Vagina (tissue), 2 donors: ENCODE measurements around the gene DNM3. TPM values are rescaled to one million over a fixed set of nuclear protein-coding genes. Genes with fewer than 3 reads are reported as not detected.

Source experiments
- DNase-seq, 2 donors: peaks; one replicate each; pipeline ENCODE4 v3.0.0-alpha.2; 2017; ENCODE audit errors: extremely low spot score in 2 of 2
- H3K27ac ChIP-seq: fragments of 200-600 bp; sonication (generic); one replicate; pipeline ENCODE4 v1.5.1; 2019
- H3K27me3 ChIP-seq: fragments of 200-600 bp; sonication (generic); one replicate; pipeline ENCODE4 v1.5.1; 2019
- H3K36me3 ChIP-seq, 2 donors: fragments of 200-600 bp; sonication (generic); one replicate each; pipeline ENCODE4 v1.5.1; 2017 to 2019
- H3K4me1 ChIP-seq: fragments of 200-600 bp; sonication (generic); one replicate; pipeline ENCODE4 v1.5.1; 2019
- H3K4me3 ChIP-seq, 2 donors: fragments of 200-600 bp; sonication (generic); 1 replicate in 1 of 2; 2 replicates in 1 of 2; pipeline ENCODE4 v1.5.1; 2016 to 2019
- H3K9me3 ChIP-seq: fragments of 200-600 bp; sonication (generic); one replicate; pipeline ENCODE4 v1.5.1; 2019
- CTCF ChIP-seq, 3 experiments: fragments of 450-650 bp in 2 of 3; fragments of 200-600 bp in 1 of 3; sonication (generic) in 1 of 3; IDR thresholded peaks; one replicate each; pipeline ENCODE4 v1.5.1; 2017 to 2019; ENCODE audit warnings: antibody characterized with exemption in 3 of 3, mild to moderate bottlenecking in 2 of 3, moderate library complexity in 2 of 3
- POLR2A ChIP-seq, 2 donors: fragments of 450-650 bp; IDR thresholded peaks; one replicate each; pipeline ENCODE4 v1.6.1; 2017; ENCODE audit warnings: antibody characterized with exemption in 2 of 2, mild to moderate bottlenecking in 2 of 2, moderate library complexity in 2 of 2
- POLR2AphosphoS5 ChIP-seq, 2 donors: sonication (generic); formaldehyde crosslinking; IDR thresholded peaks; one replicate each; pipeline ENCODE4 v1.9.0; 2017; ENCODE audit warnings: antibody characterized with exemption in 2 of 2, mild to moderate bottlenecking in 2 of 2, low read depth in 1 of 2; ENCODE audit not compliant: insufficient read depth in 1 of 2
- intact Hi-C: fragments of 100-400 bp; cut with DNase I; formaldehyde crosslinking; loops from one replicate; pipeline ENCODE4 v1.15.1; 2023
- total RNA-seq: library from RNA; depleted of rRNA; stranded (reverse); fragments of >200 nt; gene quantifications from one replicate; pipeline ENCODE4 v1.2.3, GENCODE V29; 2016

The DNM3 gene
- total RNA-seq, 1 donor from 2014 or later = 15.5 TPM

GRCh38 chr1:171935086-171935485 is 93.8 kb downstream of the DNM3 start:
- intact Hi-C loops = no loop called here
- TF ChIP-seq POLR2AphosphoS5 (IDR thresholded peaks at IDR 0.05; ENCODE audit: insufficient read depth in 1 of 2, low read depth in 1 of 2) (no peak), CTCF (IDR thresholded peaks at IDR 0.05) (no peak)

GRCh38 chr1:171935664-171936063 is 94.4 kb downstream of the DNM3 start:
- intact Hi-C loops = no loop called here
- Histone ChIP-seq H3K36me3 (no peaks in the 10 kb centered on the region), H3K4me1 (no peaks in the 10 kb centered on the region), H3K9me3 (no peaks in the 10 kb centered on the region), H3K4me3 (no peak overlapping the region), H3K27ac (no peak overlapping the region), H3K27me3 (no peaks in the 10 kb centered on the region)
- no peak for DNase-seq
- TF ChIP-seq POLR2AphosphoS5 (IDR thresholded peaks at IDR 0.05; ENCODE audit: insufficient read depth in 1 of 2, low read depth in 1 of 2) = no peak
- TF ChIP-seq CTCF (IDR thresholded peaks at IDR 0.05) = no peak
- no peak for TF ChIP-seq POLR2A (IDR thresholded peaks at IDR 0.05)

More at GRCh38 chr1:171935086-171935485, 93.8 kb downstream of the DNM3 start:
- no peak for DNase-seq
- no peaks in the 10 kb centered on the region for H3K27me3 ChIP-seq
- H3K4me3 ChIP-seq = no peak overlapping the region
- no peaks in the 10 kb centered on the region for H3K36me3 ChIP-seq
- H3K4me1 ChIP-seq = no peaks in the 10 kb centered on the region
- H3K27ac ChIP-seq = no peak overlapping the region
- no peaks in the 10 kb centered on the region for H3K9me3 ChIP-seq

DNA sequence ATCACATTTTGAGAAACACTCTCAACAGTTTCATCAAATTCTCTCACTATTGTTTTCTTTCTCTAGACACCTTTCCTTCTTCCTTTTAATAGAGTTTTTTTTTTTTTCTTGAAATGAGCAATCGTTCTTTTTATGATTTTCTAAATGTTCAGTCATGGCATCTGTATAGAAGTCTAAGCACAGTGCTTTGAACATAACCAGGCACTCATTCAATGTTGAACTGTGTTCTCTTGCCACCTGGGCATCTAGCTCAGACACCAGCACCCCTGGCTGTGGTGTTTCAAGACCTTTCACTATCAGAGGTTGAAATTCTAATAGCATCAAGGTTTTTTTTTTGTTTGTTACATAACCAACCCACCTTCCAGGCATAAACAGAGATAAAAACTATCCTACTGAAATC is 96.6 kb downstream of the DNM3 start:
- H3K36me3 ChIP-seq = no peaks in the 10 kb centered on the region
- no peaks in the 10 kb centered on the region for H3K4me1 ChIP-seq
- no peak overlapping the region for H3K27ac ChIP-seq
- no peak for TF ChIP-seq POLR2AphosphoS5 (IDR thresholded peaks at IDR 0.05; ENCODE audit: insufficient read depth in 1 of 2, low read depth in 1 of 2)
- TF ChIP-seq POLR2A (IDR thresholded peaks at IDR 0.05) = no peak
- no peak overlapping the region for H3K4me3 ChIP-seq
- no peaks in the 10 kb centered on the region for H3K27me3 ChIP-seq
- no peak for DNase-seq
- no peaks in the 10 kb centered on the region for H3K9me3 ChIP-seq
- intact Hi-C loops = no loop called here

DNA sequence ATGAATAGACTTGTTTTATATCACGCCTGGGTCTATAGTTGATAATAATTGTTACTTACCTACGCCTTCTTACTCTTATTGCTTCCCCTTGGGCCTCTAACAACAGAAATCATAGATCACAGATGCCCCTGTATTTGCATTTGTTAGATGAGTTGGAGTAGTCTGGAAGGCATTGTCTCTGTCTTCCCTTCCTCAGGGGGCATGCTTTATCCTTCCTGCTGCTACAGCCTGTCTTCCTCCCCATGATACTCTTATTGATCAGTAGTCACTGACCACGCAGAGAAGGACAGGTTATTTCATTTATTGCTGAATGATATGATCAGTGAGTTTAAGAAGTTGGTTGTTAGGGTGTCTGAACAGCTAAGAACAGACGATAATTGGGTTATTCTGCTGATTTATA is 98.4 kb downstream of the DNM3 start:
- Histone ChIP-seq H3K4me1 (no peaks in the 10 kb centered on the region), H3K27me3 (no peaks in the 10 kb centered on the region), H3K27ac (no peak overlapping the region), H3K9me3 (no peaks in the 10 kb centered on the region), H3K4me3 (no peak overlapping the region), H3K36me3 (no peaks in the 10 kb centered on the region)
- intact Hi-C loops = no loop called here
- no peak for TF ChIP-seq CTCF (IDR thresholded peaks at IDR 0.05)
- no peak for TF ChIP-seq POLR2AphosphoS5 (IDR thresholded peaks at IDR 0.05; ENCODE audit: insufficient read depth in 1 of 2, low read depth in 1 of 2)
- TF ChIP-seq POLR2A (IDR thresholded peaks at IDR 0.05) = no peak
- DNase-seq = no peak

DNA sequence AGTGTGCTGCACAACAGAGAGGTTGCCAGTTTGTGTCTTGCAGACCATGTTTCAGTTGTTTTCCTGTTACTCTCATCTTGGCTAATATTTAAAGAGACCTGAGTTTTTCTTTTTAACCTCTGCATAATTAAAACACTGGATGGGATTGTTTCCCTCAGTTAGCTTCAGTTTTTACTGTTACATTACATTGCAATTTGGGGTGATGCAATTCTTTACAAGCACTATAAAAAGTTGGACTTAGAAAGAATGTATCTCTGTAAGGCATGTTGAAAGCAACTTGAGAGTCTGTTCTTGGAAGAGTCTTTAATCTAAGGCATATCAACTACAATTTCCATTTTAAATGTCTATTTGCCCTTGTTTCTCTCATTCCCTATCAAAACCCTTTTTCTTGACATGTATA is 99.1 kb downstream of the DNM3 start:
- intact Hi-C loops = no loop called here
- no peak for TF ChIP-seq CTCF (IDR thresholded peaks at IDR 0.05)
- TF ChIP-seq POLR2A (IDR thresholded peaks at IDR 0.05) = no peak
- no peak for TF ChIP-seq POLR2AphosphoS5 (IDR thresholded peaks at IDR 0.05; ENCODE audit: insufficient read depth in 1 of 2, low read depth in 1 of 2)
- DNase-seq = no peak
- no peaks in the 10 kb centered on the region for H3K36me3 ChIP-seq
- H3K27ac ChIP-seq = no peak overlapping the region
- no peaks in the 10 kb centered on the region for H3K4me1 ChIP-seq
- no peaks in the 10 kb centered on the region for H3K9me3 ChIP-seq
- no peaks in the 10 kb centered on the region for H3K27me3 ChIP-seq
- H3K4me3 ChIP-seq = no peak overlapping the region

DNA sequence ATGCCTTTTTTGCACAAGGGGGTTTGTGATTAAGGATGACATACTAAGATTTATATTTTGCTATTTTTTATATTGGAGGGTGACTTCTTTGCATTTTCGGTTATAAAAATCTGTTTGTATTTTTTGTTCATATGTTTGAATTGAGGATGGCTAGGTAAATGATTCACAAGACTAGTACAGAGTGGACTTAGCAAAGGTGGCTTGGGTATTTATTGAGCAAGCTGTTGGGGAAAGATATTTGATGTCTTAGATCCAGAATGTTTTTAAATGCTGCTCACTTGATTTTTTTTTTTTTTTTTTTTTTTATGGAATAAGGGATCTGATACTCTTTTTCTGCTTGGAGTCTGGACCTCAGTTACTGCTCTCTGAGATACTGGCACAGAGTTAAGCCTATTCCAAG is 100.6 kb downstream of the DNM3 start:
- Histone ChIP-seq H3K4me3 (no peak overlapping the region), H3K4me1 (no peaks in the 10 kb centered on the region), H3K27me3 (no peaks in the 10 kb centered on the region), H3K27ac (no peak overlapping the region), H3K36me3 (no peaks in the 10 kb centered on the region), H3K9me3 (no peaks in the 10 kb centered on the region)
- intact Hi-C loops = no loop called here
- TF ChIP-seq CTCF (IDR thresholded peaks at IDR 0.05) (no peak), POLR2A (IDR thresholded peaks at IDR 0.05) (no peak), POLR2AphosphoS5 (IDR thresholded peaks at IDR 0.05; ENCODE audit: insufficient read depth in 1 of 2, low read depth in 1 of 2) (no peak)
- DNase-seq = no peak
